Neuronal stem cell (in vitro differentiated cells): ENCODE measurements around the gene SLC9A7.

ENCODE experiments used
- DNase-seq: peaks from one replicate; pipeline ENCODE4 v3.0.0-alpha.2; 2013; ENCODE audit warnings: low spot score
- H2AFZ ChIP-seq: one replicate; pipeline ENCODE4 v1.6.1; 2013; ENCODE audit warnings: mild to moderate bottlenecking, low read length, inconsistent platforms
- H2AK5ac ChIP-seq: 2 replicates; pipeline ENCODE4 v1.6.1; 2013; ENCODE audit warnings: low read depth, mild to moderate bottlenecking, inconsistent platforms, low read length, moderate library complexity, mixed read lengths
- H2BK120ac ChIP-seq: 2 replicates; pipeline ENCODE4 v1.6.1; 2013; ENCODE audit warnings: low read depth, mild to moderate bottlenecking, inconsistent platforms, low read length, moderate library complexity, mixed read lengths
- H2BK12ac ChIP-seq: one replicate; pipeline ENCODE4 v1.6.1; 2013; ENCODE audit warnings: low read length, inconsistent platforms
- H2BK15ac ChIP-seq: 2 replicates; pipeline ENCODE4 v1.6.1; 2013; ENCODE audit warnings: mild to moderate bottlenecking, low read length, inconsistent platforms, mixed read lengths
- H2BK5ac ChIP-seq: one replicate; pipeline ENCODE4 v1.6.1; 2013; ENCODE audit warnings: inconsistent platforms, mild to moderate bottlenecking, low read length, moderate library complexity
- H3K14ac ChIP-seq: one replicate; pipeline ENCODE4 v1.6.1; 2013; ENCODE audit warnings: low read length, inconsistent platforms
- H3K18ac ChIP-seq: 2 replicates; pipeline ENCODE4 v1.6.1; 2013; ENCODE audit warnings: low read length, inconsistent platforms
- H3K23ac ChIP-seq: 2 replicates; pipeline ENCODE4 v1.6.1; 2013; ENCODE audit warnings: low read depth, mild to moderate bottlenecking, mixed read lengths, low read length, inconsistent platforms; ENCODE audit not compliant: poor library complexity
- H3K27ac ChIP-seq: replicated peaks from 3 replicates; pipeline ENCODE4 v1.5.1; 2013; ENCODE audit warnings: low read length, inconsistent platforms
- H3K27me3 ChIP-seq, 3 experiments: 2 replicates each; pipeline ENCODE4 v1.6.1; 2013; ENCODE audit warnings: low read length in 3 of 3, mild to moderate bottlenecking in 2 of 3, inconsistent platforms in 1 of 3, low read depth in 1 of 3, mixed read lengths in 1 of 3, moderate library complexity in 1 of 3; ENCODE audit not compliant: control insufficient read depth in 3 of 3, insufficient read depth in 3 of 3
- H3K36me3 ChIP-seq, 2 donors: replicated peaks in 1 of 2; 2 replicates each; pipeline ENCODE4 v1.6.1; 2013; ENCODE audit warnings: low read length in 2 of 2; ENCODE audit not compliant: control insufficient read depth in 2 of 2, insufficient read depth in 2 of 2
- H3K4ac ChIP-seq: 2 replicates; pipeline ENCODE4 v1.6.1; 2013; ENCODE audit warnings: inconsistent platforms, mild to moderate bottlenecking, low read length, moderate library complexity
- H3K4me1 ChIP-seq, 2 donors: 1 replicate in 1 of 2; 2 replicates in 1 of 2; pipeline ENCODE4 v1.6.1; 2013; ENCODE audit warnings: low read length in 2 of 2, low read depth in 1 of 2; ENCODE audit not compliant: control insufficient read depth in 2 of 2, insufficient read depth in 1 of 2
- H3K4me2 ChIP-seq: one replicate; pipeline ENCODE4 v1.6.1; 2013; ENCODE audit warnings: mild to moderate bottlenecking, low read length, inconsistent platforms; ENCODE audit not compliant: insufficient read depth, poor library complexity, severe bottlenecking
- H3K4me3 ChIP-seq, 2 donors: 2 replicates each; pipeline ENCODE4 v1.5.1; 2013; ENCODE audit warnings: low read length in 2 of 2, mild to moderate bottlenecking in 2 of 2, inconsistent platforms in 1 of 2, moderate library complexity in 1 of 2
- H3K79me1 ChIP-seq: one replicate; pipeline ENCODE4 v1.6.1; 2013; ENCODE audit warnings: low read depth, mild to moderate bottlenecking, inconsistent platforms, low read length, moderate library complexity
- H3K9ac ChIP-seq: one replicate; pipeline ENCODE4 v1.6.1; 2013; ENCODE audit warnings: mild to moderate bottlenecking, low read depth, low read length, inconsistent platforms; ENCODE audit not compliant: poor library complexity
- H3K9me3 ChIP-seq, 2 donors: replicated peaks in 1 of 2; 2 replicates each; pipeline versions ENCODE3 to v1.6.1; 2013; ENCODE audit warnings: low read length in 2 of 2, mild to moderate bottlenecking in 2 of 2, inconsistent platforms in 1 of 2, low read depth in 1 of 2, mixed read lengths in 1 of 2, moderate library complexity in 1 of 2; ENCODE audit not compliant: control insufficient read depth in 2 of 2, insufficient read depth in 1 of 2
- H4K8ac ChIP-seq: one replicate; pipeline ENCODE4 v1.6.1; 2013; ENCODE audit warnings: low read depth, mild to moderate bottlenecking, inconsistent platforms, low read length, moderate library complexity
- H4K91ac ChIP-seq: one replicate; pipeline ENCODE4 v1.6.1; 2013; ENCODE audit warnings: low read length, low read depth, mild to moderate bottlenecking, inconsistent platforms; ENCODE audit not compliant: poor library complexity
- WGBS, 2 donors: extraction: QIAGEN DNeasy Blood & Tissue Kit; methylation state at CpG; one replicate each; pipeline ENCODE4 v1.1.7; 2013; ENCODE audit warnings: missing lambda C conversion rate in 2 of 2, mixed read lengths in 1 of 2; ENCODE audit not compliant: insufficient read length in 2 of 2, insufficient replicate concordance in 1 of 2; ENCODE audit errors: extremely low coverage in 2 of 2; 5-methylcytosine and 5-hydroxymethylcytosine counted together

The SLC9A7 gene

GRCh38 chrX:46643636-46644035 is 115.3 kb downstream of the SLC9A7 start:
- no peak overlapping the region for H3K4me3 ChIP-seq
- H3K18ac ChIP-seq, result no peak overlapping the region
- H3K79me1 ChIP-seq, result no peaks in the 10 kb centered on the region
- H3K9ac ChIP-seq, result no peak overlapping the region
- H3K27ac ChIP-seq, result no peak overlapping the region
- no peak overlapping the region for H2BK120ac ChIP-seq
- H3K9me3 ChIP-seq, result no peaks in the 10 kb centered on the region
- H4K8ac ChIP-seq, result no peak overlapping the region
- no peak overlapping the region for H3K4me2 ChIP-seq
- no peak overlapping the region for H2AFZ ChIP-seq
- no peak overlapping the region for H2AK5ac ChIP-seq
- no peaks in the 10 kb centered on the region for H3K27me3 ChIP-seq
- H3K4ac ChIP-seq, result no peak overlapping the region
- no peak overlapping the region for H3K23ac ChIP-seq
- WGBS, 2 donors, result no CpG with 5 or more reads among the region's 3 CpGs
- no peak overlapping the region for H2BK5ac ChIP-seq
- H3K4me1 ChIP-seq, result peaks cover 6 to 11% of the 10 kb centered on the region in 2 donors
- no peak overlapping the region for H2BK12ac ChIP-seq
- H3K14ac ChIP-seq, result no peak overlapping the region
- H3K36me3 ChIP-seq, result no peaks in the 10 kb centered on the region
- no peak for DNase-seq
- no peak overlapping the region for H2BK15ac ChIP-seq
- no peak overlapping the region for H4K91ac ChIP-seq

GRCh38 chrX:46642145-46642544 is 116.8 kb downstream of the SLC9A7 start:
- H3K23ac ChIP-seq, result no peak overlapping the region
- H4K91ac ChIP-seq, result no peak overlapping the region
- H3K9ac ChIP-seq, result no peak overlapping the region
- H2BK15ac ChIP-seq, result no peak overlapping the region
- no peaks in the 10 kb centered on the region for H3K9me3 ChIP-seq
- H3K4ac ChIP-seq, result no peak overlapping the region
- H2AFZ ChIP-seq, result no peak overlapping the region
- H3K27me3 ChIP-seq, result no peaks in the 10 kb centered on the region
- H3K18ac ChIP-seq, result no peak overlapping the region
- no peak overlapping the region for H3K14ac ChIP-seq
- no CpG with 5 or more reads among the region's 4 CpGs for WGBS, 2 donors
- H3K4me2 ChIP-seq, result no peak overlapping the region
- H2BK5ac ChIP-seq, result no peak overlapping the region
- H3K4me1 ChIP-seq, result peaks cover 3 to 4% of the 10 kb centered on the region in 2 donors
- no peak overlapping the region for H2BK12ac ChIP-seq
- no peak for DNase-seq
- H3K27ac ChIP-seq, result no peak overlapping the region
- no peak overlapping the region for H3K4me3 ChIP-seq
- no peaks in the 10 kb centered on the region for H3K36me3 ChIP-seq
- no peak overlapping the region for H2BK120ac ChIP-seq
- no peak overlapping the region for H2AK5ac ChIP-seq
- no peak overlapping the region for H4K8ac ChIP-seq
- no peaks in the 10 kb centered on the region for H3K79me1 ChIP-seq

- Histone ChIP-seq H3K4me3 (no peak overlapping the region), H2AFZ (no peak overlapping the region), H2BK120ac (no peak overlapping the region), H2BK15ac (no peak overlapping the region), H3K9me3 (no peaks in the 10 kb centered on the region), H3K14ac (no peak overlapping the region), H3K27ac (no peak overlapping the region), H3K4ac (no peak overlapping the region), H3K23ac (no peak overlapping the region), H2BK5ac (no peak overlapping the region), H4K8ac (no peak overlapping the region), H2BK12ac (no peak overlapping the region), H2AK5ac (no peak overlapping the region), H3K79me1 (peaks cover 4% of the 10 kb centered on the region), H3K9ac (no peak overlapping the region), H3K4me2 (no peak overlapping the region), H3K36me3 (no peaks in the 10 kb centered on the region), H3K4me1 (no peaks in the 10 kb centered on the region), H4K91ac (no peak overlapping the region), H3K18ac (no peak overlapping the region), H3K27me3 (no peaks in the 10 kb centered on the region)
- DNase-seq, result no peak
- no CpG with 5 or more reads among the region's 2 CpGs for WGBS, 2 donors
These were observed 121.0 kb downstream of the SLC9A7 start for GRCh38 chrX:46637938-46638337.

- Histone ChIP-seq H2BK15ac (no peak overlapping the region), H3K4ac (no peak overlapping the region), H3K4me2 (no peak overlapping the region), H2AK5ac (no peak overlapping the region), H3K9me3 (no peaks in the 10 kb centered on the region), H3K9ac (no peak overlapping the region), H3K27ac (no peak overlapping the region), H3K18ac (no peak overlapping the region), H3K14ac (no peak overlapping the region), H3K4me3 (no peak overlapping the region), H2BK12ac (no peak overlapping the region), H4K8ac (no peak overlapping the region), H4K91ac (no peak overlapping the region), H3K27me3 (no peaks in the 10 kb centered on the region), H3K23ac (no peak overlapping the region), H3K79me1 (peaks cover 4% of the 10 kb centered on the region), H3K4me1 (no peaks in the 10 kb centered on the region), H3K36me3 (no peaks in the 10 kb centered on the region), H2BK120ac (no peak overlapping the region), H2BK5ac (no peak overlapping the region), H2AFZ (no peak overlapping the region)
- DNase-seq, result no peak
- whole genome bisulfite sequencing, 2 donors, result no CpG with 5 or more reads among the region's 6 CpGs
These were observed 122.7 kb downstream of the SLC9A7 start for GRCh38 chrX:46636223-46636622.
